ENCODE results near the gene IL1R2. TPM values are rescaled to one million over a fixed set of nuclear protein-coding genes. Genes with fewer than 3 reads are reported as not detected.

Gene IL1R2
- total RNA-seq, 6 experiments from 2014 or later: 5.5 to 22.8 (median 12.3) TPM

DNA sequence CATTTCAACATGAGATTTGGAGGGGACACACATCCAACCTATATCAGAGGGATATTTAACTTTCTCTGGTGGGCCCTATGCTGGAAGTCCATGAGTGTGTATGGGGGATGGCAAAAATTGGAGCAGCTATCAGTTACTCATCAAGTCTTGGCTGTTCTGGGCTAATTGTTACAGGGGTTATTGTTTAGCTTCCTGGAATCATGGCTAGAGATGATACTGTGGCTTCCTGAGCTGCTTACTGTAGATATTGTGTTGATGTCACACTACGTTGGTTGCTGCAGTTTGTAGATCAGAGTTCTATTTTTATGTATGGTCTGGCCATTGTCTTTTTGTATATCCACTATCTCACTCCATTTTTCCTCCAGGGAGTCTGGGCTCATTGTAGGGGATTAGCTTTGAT is 20.9 kb upstream of the IL1R2 start:
- no peaks in the 10 kb centered on the region for H3K9me3 ChIP-seq
- TF ChIP-seq, protein P1, sequence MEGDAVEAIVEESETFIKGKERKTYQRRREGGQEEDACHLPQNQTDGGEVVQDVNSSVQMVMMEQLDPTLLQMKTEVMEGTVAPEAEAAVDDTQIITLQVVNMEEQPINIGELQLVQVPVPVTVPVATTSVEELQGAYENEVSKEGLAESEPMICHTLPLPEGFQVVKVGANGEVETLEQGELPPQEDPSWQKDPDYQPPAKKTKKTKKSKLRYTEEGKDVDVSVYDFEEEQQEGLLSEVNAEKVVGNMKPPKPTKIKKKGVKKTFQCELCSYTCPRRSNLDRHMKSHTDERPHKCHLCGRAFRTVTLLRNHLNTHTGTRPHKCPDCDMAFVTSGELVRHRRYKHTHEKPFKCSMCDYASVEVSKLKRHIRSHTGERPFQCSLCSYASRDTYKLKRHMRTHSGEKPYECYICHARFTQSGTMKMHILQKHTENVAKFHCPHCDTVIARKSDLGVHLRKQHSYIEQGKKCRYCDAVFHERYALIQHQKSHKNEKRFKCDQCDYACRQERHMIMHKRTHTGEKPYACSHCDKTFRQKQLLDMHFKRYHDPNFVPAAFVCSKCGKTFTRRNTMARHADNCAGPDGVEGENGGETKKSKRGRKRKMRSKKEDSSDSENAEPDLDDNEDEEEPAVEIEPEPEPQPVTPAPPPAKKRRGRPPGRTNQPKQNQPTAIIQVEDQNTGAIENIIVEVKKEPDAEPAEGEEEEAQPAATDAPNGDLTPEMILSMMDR (IDR thresholded peaks at IDR 0.05): no peak
- TF ChIP-seq POLR2A (IDR thresholded peaks at IDR 0.05): no peak
- no peak overlapping the region for H3K27ac ChIP-seq
- DNase-seq: no peak
- WGBS (ENCODE audit: insufficient coverage, low coverage, low lambda C conversion rate, missing lambda C conversion rate): 67% methylated on average over 1 of the region's 1 CpG
- H3K27me3 ChIP-seq: no peaks in the 10 kb centered on the region
- H3K4me1 ChIP-seq: peaks cover 0 to 17% (median 2%) of the 10 kb centered on the region in 4 donors
- intact Hi-C loops (cut with DNase I): no loop called here
- H3K36me3 ChIP-seq: no peaks in the 10 kb centered on the region
- no peak for ATAC-seq
- H3K4me3 ChIP-seq: no peak overlapping the region

DNA sequence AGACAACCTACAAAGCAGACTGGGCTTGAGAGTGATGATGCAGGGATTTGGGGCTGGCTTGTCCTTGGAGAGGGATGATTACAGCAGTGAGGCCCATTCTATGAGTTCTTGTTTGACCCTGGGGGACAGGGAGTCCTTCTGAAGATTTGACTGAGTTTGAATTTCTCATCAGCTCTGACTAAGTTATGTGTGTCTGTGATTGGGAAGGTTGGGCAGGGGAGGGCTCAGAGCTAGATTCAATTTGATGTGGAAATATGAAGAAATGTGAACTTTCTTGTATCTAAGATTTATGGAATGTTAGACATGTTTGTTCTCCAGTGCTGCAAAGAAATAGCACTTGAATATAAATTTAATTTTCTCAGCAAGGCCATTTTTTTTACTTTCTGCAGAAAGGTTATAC is 19.9 kb upstream of the IL1R2 start:
- no peak overlapping the region for H3K27ac ChIP-seq
- TF ChIP-seq, protein P1 (IDR thresholded peaks at IDR 0.05): no peak
- no peak for TF ChIP-seq POLR2A (IDR thresholded peaks at IDR 0.05)
- no peaks in the 10 kb centered on the region for H3K36me3 ChIP-seq
- ATAC-seq: no peak
- no peak overlapping the region for H3K4me3 ChIP-seq
- DNase-seq: peak in 1 of 3 donors; percentile 25
- intact Hi-C loops (cut with DNase I): no loop called here
- peaks cover 0 to 17% (median 2%) of the 10 kb centered on the region in 4 donors for H3K4me1 ChIP-seq
- no peaks in the 10 kb centered on the region for H3K9me3 ChIP-seq
- H3K27me3 ChIP-seq: no peaks in the 10 kb centered on the region

DNA sequence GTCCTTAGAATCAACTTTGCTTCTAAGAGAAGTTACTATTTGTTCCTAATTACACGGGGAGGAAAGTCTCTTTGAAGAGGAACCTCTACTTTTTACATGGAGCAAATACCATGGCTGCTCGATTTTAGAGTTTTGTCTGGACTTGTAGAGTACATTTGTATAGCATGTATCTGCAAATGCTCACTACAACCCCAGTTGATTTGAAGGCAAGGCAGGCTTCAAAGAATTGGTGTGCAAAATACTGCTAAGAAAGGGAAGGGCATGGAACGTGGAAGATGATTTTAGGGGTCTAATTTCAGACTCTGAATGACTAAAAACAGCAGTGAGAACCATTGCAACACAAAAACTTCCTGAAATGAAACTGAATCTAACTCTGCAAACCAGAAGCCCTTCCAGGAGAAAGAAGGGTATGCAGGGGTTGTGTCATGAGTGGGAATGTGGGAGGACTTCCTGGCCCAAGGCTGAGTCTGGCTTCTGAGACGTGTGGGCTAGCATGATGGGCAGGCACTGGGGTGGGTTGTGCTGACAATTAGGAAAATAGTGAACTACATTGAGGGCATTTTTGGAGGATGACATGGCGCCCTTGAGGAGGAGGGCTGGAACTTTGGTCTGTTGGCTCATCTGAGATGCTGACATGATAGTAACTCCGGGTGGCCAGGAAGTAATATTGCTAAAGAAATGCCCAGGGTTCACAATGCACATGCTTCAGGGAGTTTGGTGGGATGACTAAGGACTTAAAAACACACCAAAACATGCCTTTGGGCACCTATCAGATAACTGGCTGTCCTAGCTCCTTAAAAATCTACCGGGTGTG is 18.9 kb upstream of the IL1R2 start:
- no peak overlapping the region for H3K4me3 ChIP-seq
- H3K27ac ChIP-seq: no peak overlapping the region
- no peak for TF ChIP-seq POLR2A (IDR thresholded peaks at IDR 0.05)
- TF ChIP-seq, protein P1 (IDR thresholded peaks at IDR 0.05): no peak
- no peaks in the 10 kb centered on the region for H3K9me3 ChIP-seq
- H3K27me3 ChIP-seq: no peaks in the 10 kb centered on the region
- ATAC-seq: peak; percentile 20 to 62 (median 44)
- WGBS (ENCODE audit: insufficient coverage, low coverage, low lambda C conversion rate, missing lambda C conversion rate): 57% methylated on average over 6 of the region's 7 CpGs
- intact Hi-C loops (cut with DNase I): no loop called here
- peak in 1 of 3 donors; percentile 36 for DNase-seq
- H3K36me3 ChIP-seq: peaks cover 0 to 3% (median 0%) of the 10 kb centered on the region in 4 donors
- H3K4me1 ChIP-seq: peaks cover 0 to 12% (median 1%) of the 10 kb centered on the region in 4 donors

DNA sequence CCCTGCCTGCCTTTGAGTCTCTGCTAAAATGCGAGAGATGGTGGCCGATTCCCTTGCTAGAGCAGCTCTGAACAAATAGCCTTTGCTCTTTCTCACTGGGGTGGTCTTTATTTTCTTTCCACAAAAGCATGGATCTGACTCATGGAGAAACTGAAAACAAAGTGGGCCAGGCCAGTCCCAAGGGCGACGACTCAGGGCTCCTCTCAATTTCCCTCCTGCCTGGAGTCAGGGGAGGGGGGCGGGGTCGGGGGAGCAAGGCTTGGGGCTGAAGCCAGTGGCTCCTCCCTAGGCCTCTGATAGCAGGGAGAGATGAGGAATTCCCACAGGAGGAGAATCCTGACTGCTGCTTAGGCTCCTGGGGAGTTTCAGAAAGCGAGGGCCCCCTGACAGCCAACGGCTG is 17.1 kb upstream of the IL1R2 start:
- Histone ChIP-seq H3K4me3 (no peak overlapping the region), H3K36me3 (peaks cover 0 to 3% (median 0%) of the 10 kb centered on the region in 4 donors), H3K4me1 (peaks cover 0 to 5% (median 0%) of the 10 kb centered on the region in 4 donors), H3K27me3 (no peaks in the 10 kb centered on the region), H3K9me3 (no peaks in the 10 kb centered on the region), H3K27ac (no peak overlapping the region)
- ATAC-seq: no peak
- 77% methylated on average over 5 of the region's 8 CpGs for WGBS (ENCODE audit: insufficient coverage, low coverage, low lambda C conversion rate, missing lambda C conversion rate)
- intact Hi-C loops (cut with DNase I): no loop called here
- DNase-seq: no peak
- TF ChIP-seq POLR2A (IDR thresholded peaks at IDR 0.05): no peak
- TF ChIP-seq, protein P1 (IDR thresholded peaks at IDR 0.05): no peak

Data from right lobe of liver (tissue), 6 donors.